Stimulated activated CD8-positive, alpha-beta memory T cell treated with anti-CD3 and anti-CD28 coated beads, Interleukin-15, amount 100 ng/mL, for 24 hours (primary cell): ENCODE results near the gene LRRC8E.

Experiments
- DNase-seq: peaks from one replicate; pipeline ENCODE4 v3.0.0-alpha.2; 2020; ENCODE audit warnings: low read depth

The LRRC8E gene

DNA sequence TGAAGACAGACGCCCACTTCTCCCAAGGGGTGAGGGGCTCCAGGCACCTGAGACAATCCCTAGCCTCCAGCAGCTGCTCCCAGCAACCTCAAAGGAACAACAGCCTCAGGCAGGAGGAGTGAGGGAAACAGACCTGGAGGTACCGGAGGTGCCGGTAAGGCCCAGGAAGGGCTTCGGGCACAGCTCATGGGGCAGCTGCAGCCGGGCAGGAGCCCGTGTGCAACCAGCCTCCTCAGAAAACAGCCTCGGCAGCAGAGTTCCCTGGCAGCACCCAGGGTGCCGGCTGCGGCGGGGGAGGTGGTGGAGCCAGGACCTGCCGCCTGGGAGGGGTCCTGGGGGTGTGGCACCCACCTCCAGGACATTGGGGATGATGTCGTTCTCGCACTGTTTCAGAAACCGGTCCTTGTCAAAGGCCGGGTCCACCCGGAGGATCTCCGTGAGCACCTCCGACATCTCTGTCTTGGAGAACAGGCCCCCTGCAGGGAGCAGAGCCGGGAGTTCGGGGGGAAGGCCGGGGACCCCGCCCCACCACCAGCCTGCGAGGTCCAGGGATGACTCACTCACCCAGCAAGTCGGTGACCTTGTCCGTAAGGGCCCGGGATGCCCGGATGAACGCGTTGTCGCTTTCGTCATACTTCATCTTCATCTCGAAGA lies 44.1 kb downstream of the LRRC8E start:
- no peak for DNase-seq

DNA sequence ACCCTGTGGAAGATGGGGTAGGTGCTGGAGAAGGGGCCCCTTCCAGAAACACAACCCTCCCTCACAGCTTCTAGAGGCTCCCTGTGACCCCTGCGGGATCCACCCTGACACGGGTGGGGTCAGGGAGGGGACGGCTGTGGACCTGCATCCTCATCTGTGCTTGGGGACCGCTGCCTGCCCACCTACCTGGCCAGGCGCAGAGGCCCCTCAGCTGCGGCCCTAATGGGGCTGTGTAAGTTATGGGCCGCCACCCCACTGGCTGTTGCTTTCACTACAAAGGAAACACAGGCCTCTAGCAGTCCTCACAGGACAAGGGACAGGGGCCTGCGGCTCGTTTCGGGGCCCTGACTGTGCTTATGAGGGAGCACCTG lies 44.6 kb downstream of the LRRC8E start:
- DNase-seq: no peak

DNA sequence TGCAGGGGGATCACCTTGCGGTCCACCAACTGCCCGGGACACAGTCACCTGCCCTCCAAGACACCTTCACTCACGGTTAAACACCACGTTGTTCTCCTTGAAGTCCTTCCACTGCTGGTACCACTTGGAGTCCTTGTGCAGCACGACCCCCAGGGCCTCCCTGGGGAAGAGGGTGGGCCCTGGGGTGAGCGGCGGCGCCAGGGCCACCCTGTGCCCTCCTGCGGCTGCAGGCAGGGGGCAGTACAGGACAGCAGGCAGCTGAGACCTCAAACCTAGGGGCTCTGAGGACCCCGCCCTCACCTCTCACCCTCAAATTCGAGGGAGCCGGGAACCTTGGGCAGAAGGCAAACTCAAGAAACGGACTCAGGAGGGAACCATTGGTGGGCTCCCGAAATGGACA lies 45.1 kb downstream of the LRRC8E start:
- DNase-seq: no peak

- DNase-seq: no peak
These were observed 45.8 kb downstream of the LRRC8E start for GRCh38 chr19:7933828-7934725.

- no peak for DNase-seq
These were observed 46.5 kb downstream of the LRRC8E start for GRCh38 chr19:7934766-7935165.

GRCh38 chr19:7940841-7941240 lies 52.5 kb downstream of the LRRC8E start:
- DNase-seq: no peak

- no peak for DNase-seq
These were observed 53.7 kb downstream of the LRRC8E start for GRCh38 chr19:7941895-7942596.

- DNase-seq: no peak
These were observed 54.7 kb downstream of the LRRC8E start for GRCh38 chr19:7942981-7943443.

DNA sequence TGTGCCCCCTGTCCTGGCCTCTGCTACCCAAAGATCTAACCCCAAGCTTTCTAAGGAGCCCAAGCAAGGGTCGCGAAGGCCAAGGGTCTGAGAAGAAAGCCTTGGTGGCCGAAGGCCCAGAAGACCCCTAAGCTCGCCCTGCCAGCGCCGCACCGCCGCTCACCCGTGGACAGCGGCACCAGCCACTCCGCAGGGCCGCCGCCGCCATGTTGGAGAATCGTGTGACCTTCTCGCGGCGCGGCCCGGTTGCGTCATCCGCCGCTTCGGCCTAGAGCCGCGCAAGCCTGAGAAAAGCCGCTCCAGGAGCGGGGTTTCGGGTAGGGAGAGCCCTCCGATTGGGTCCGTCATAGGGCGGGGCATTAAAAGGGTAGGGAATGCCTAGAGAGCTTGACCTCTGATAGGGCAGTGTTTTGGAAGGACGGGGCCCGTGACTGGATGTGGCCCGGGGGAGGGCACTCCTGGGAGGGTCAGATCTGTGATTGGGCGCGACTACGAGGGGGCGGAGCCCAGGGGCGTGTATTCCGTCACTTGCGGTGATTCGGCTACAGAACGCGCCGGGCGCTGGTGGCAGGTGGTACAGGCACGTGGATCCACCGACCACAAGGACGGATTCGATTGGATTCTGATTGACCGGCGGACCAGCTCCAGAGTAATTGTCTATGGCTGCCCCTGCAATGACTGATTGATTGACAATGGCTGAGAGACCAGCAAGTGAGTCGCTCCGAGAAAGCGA lies 55.3 kb downstream of the LRRC8E start, which contains the start of gene TIMM44:
Gene TIMM44 (minus strand): TSS at position 223 of the 733 bp plus-strand sequence. CDS start 15 bp downstream, at position 208.
- DNase-seq: peak; percentile 91

DNA sequence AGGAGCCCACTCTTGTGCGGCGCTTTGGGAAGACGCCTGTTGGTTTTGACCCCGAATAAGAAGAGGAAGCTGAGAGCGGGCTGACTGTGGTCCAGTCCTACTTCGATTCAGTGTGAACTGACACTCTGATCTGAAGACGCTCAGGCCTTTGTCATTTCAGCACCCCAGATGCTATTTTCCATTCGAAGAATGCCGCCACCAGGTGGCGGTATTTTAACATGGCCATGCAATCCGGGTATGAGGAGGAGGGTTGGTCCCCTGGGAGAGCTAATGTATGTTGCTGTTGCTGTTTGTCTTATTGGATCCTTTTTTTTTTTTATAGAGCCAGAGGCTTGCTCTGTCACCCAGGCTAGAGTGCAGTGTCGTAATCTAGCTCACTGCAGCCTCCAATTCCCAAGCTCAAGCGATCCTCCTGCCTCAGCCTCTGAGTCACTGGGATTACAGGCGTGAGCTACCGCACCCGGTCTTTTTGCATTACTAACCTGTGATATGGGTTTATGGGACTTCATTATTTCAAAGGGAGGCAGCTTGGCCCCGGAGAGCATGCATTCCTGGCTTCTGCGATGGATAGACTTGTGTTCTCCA lies 56.0 kb downstream of the LRRC8E start:
- DNase-seq: peak; percentile 69

GRCh38 chr19:7947939-7948338 lies 59.6 kb downstream of the LRRC8E start:
- no peak for DNase-seq
